Transverse colon (tissue), 4 donors: ENCODE results near the gene PIWIL4. TPM values are rescaled to one million over a fixed set of nuclear protein-coding genes. Genes with fewer than 3 reads are reported as not detected.

Source experiments
- DNase-seq: peaks from one replicate; pipeline ENCODE4 v3.0.0-alpha.2; 2019
- H3K27ac ChIP-seq, 4 donors: fragments of 200-600 bp; sonication (generic); 2 replicates each; pipeline ENCODE4 v1.5.1; 2016 to 2018; ENCODE audit warnings: inconsistent platforms in 4 of 4
- H3K27me3 ChIP-seq: fragments of 200-600 bp; sonication (generic); 2 replicates; pipeline ENCODE4 v1.5.1; 2017; ENCODE audit warnings: inconsistent platforms
- H3K36me3 ChIP-seq, 4 donors: fragments of 200-600 bp; sonication (generic); 2 replicates each; pipeline ENCODE4 v1.5.1; 2017 to 2019; ENCODE audit warnings: inconsistent platforms in 4 of 4
- H3K4me1 ChIP-seq, 4 donors: fragments of 200-600 bp; sonication (generic); 2 replicates each; pipeline ENCODE4 v1.5.1; 2017 to 2020; ENCODE audit warnings: inconsistent platforms in 4 of 4
- H3K4me3 ChIP-seq, 4 donors: fragments of 200-600 bp; sonication (generic); 1 replicate in 1 of 4; 2 replicates in 3 of 4; pipeline versions ENCODE4 v1.5.1 to v1.6.1; 2017 to 2019; ENCODE audit warnings: inconsistent platforms in 4 of 4
- H3K9me3 ChIP-seq, 2 donors: fragments of 200-600 bp; sonication (generic); 2 replicates each; pipeline ENCODE4 v1.5.1; 2017 to 2019; ENCODE audit warnings: inconsistent platforms in 2 of 2
- CTCF ChIP-seq, 5 experiments: fragments of 200-600 bp in 3 of 5; fragments of 450-650 bp in 2 of 5; sonication (generic) in 3 of 5; IDR thresholded peaks; 1 replicate in 2 of 5; 2 replicates in 3 of 5; pipeline ENCODE4 v1.5.1; 2016 to 2017; ENCODE audit warnings: antibody characterized with exemption in 5 of 5, inconsistent platforms in 3 of 5, mild to moderate bottlenecking in 2 of 5, moderate library complexity in 1 of 5
- EP300 ChIP-seq: sonication (generic); formaldehyde crosslinking; IDR thresholded peaks from one replicate; pipeline ENCODE4 v1.6.1; 2017; ENCODE audit warnings: antibody characterized with exemption, low read depth
- POLR2A ChIP-seq: fragments of 450-650 bp; IDR thresholded peaks from one replicate; pipeline ENCODE4 v1.6.1; 2016; ENCODE audit warnings: antibody characterized with exemption, mild to moderate bottlenecking, moderate library complexity
- POLR2AphosphoS5 ChIP-seq, 3 donors: sonication (generic); formaldehyde crosslinking; IDR thresholded peaks; one replicate each; pipeline ENCODE4 v1.6.1; 2016; ENCODE audit warnings: antibody characterized with exemption in 3 of 3
- WGBS, 2 donors: methylation state at CpG; one replicate each; pipeline ENCODE4 v1.1.5; 2018; ENCODE audit warnings: low coverage in 1 of 2; 5-methylcytosine and 5-hydroxymethylcytosine counted together
- in situ Hi-C, 4 donors: fragments of 200-750 bp; cut with MboI; loops; one replicate each; pipeline versions ENCODE4 v1.15.0 to v1.15.1; 2017; ENCODE audit warnings: low sequenced_read_pairs in 3 of 4, low pct_ligation_motif_present in 1 of 4, low pct_unique_long_range_greater_than_20kb in 1 of 4
- intact Hi-C: fragments of 100-400 bp; cut with DNase I; formaldehyde crosslinking; loops from one replicate; pipeline ENCODE4 v1.15.1; 2023; ENCODE audit warnings: low total_unique reads
- total RNA-seq, 4 donors: library from RNA; depleted of rRNA; stranded (reverse); fragments of >200 nt; gene quantifications; one replicate each; pipeline ENCODE4 v1.1.0, GENCODE V29; 2016

PIWIL4 gene
- total RNA-seq, 4 donors from 2014 or later = 6.7 to 17.9 (median 8.9) TPM

GRCh38 chr11:94545264-94546161 lies 21.7 kb upstream of the PIWIL4 start:
- Histone ChIP-seq H3K27ac (peak overlapping the region; percentile 96 to 97 (median 97)), H3K4me1 (peaks cover 8 to 87% (median 56%) of the 10 kb centered on the region in 4 donors), H3K36me3 (no peaks in the 10 kb centered on the region), H3K4me3 (peak overlapping the region; percentile 61 to 87 (median 76)), H3K27me3 (no peaks in the 10 kb centered on the region), H3K9me3 (no peaks in the 10 kb centered on the region)
- TF ChIP-seq EP300 (no peak), POLR2A (peak; percentile 45), POLR2AphosphoS5 (IDR thresholded peaks at IDR 0.05) (peak in 2 of 3 donors; percentile 20 to 44), CTCF (IDR thresholded peaks at IDR 0.05) (no peak)
- intact Hi-C loops = no loop called here
- peak; percentile 51 for DNase-seq
- 39 to 44% methylated on average over 6 to 48 of the region's 54 CpGs for WGBS, 2 donors
- in situ Hi-C loops = no loop called here

GRCh38 chr11:94546162-94546470 lies 21.1 kb upstream of the PIWIL4 start:
- Histone ChIP-seq H3K4me1 (peaks cover 8 to 87% (median 57%) of the 10 kb centered on the region in 4 donors), H3K36me3 (no peaks in the 10 kb centered on the region), H3K27ac (peak overlapping the region; percentile 96 to 97 (median 97)), H3K4me3 (peak overlapping the region in 3 of 4 donors; percentile 75 to 87 (median 78)), H3K27me3 (no peaks in the 10 kb centered on the region), H3K9me3 (no peaks in the 10 kb centered on the region)
- in situ Hi-C loops (no loop called here), intact Hi-C loops (no loop called here)
- 42 to 52% methylated on average over 2 of the region's 2 CpGs for WGBS, 2 donors
- TF ChIP-seq POLR2A = no peak
- TF ChIP-seq CTCF (IDR thresholded peaks at IDR 0.05) = no peak
- TF ChIP-seq POLR2AphosphoS5 (IDR thresholded peaks at IDR 0.05) = no peak
- no peak for TF ChIP-seq EP300
- DNase-seq = no peak

GRCh38 chr11:94546886-94547285 lies 20.3 kb upstream of the PIWIL4 start:
- intact Hi-C loops = no loop called here
- DNase-seq = peak; percentile 73
- Histone ChIP-seq H3K4me1 (peaks cover 8 to 79% (median 54%) of the 10 kb centered on the region in 4 donors), H3K27me3 (no peaks in the 10 kb centered on the region), H3K9me3 (no peaks in the 10 kb centered on the region), H3K27ac (peak overlapping the region; percentile 2 to 97 (median 96)), H3K36me3 (no peaks in the 10 kb centered on the region), H3K4me3 (peak overlapping the region in 3 of 4 donors; percentile 75 to 87 (median 78))
- TF ChIP-seq EP300 (no peak), POLR2A (peak; percentile 70), CTCF (IDR thresholded peaks at IDR 0.05) (no peak), POLR2AphosphoS5 (IDR thresholded peaks at IDR 0.05) (peak; percentile 71 to 91 (median 82))
- WGBS, 2 donors = 64% methylated on average over 1 of the region's 1 CpG; no CpG with 5 or more reads in 1 of the 2 donors
- in situ Hi-C loops = no loop called here

- in situ Hi-C loops (no loop called here), intact Hi-C loops (no loop called here)
- Histone ChIP-seq H3K36me3 (no peaks in the 10 kb centered on the region), H3K27me3 (no peaks in the 10 kb centered on the region), H3K4me1 (peaks cover 8 to 64% (median 42%) of the 10 kb centered on the region in 4 donors), H3K9me3 (no peaks in the 10 kb centered on the region), H3K27ac (peak overlapping the region in 1 of 4 donors; percentile 10), H3K4me3 (no peak overlapping the region)
- 21 to 47% methylated on average over 4 to 5 of the region's 5 CpGs for WGBS, 2 donors
- TF ChIP-seq POLR2AphosphoS5 (IDR thresholded peaks at IDR 0.05) (no peak), POLR2A (no peak), EP300 (no peak), CTCF (IDR thresholded peaks at IDR 0.05) (no peak)
- DNase-seq = no peak
Observed at GRCh38 chr11:94549146-94549545, 18.0 kb upstream of the PIWIL4 start.
